HepG2 (cell line): ENCODE measurements around the gene VPS52. TPM values are rescaled to one million over a fixed set of nuclear protein-coding genes. Genes with fewer than 3 reads are reported as not detected.

Experiments used
- ARHGAP35 ChIP-seq: sonication (generic); formaldehyde crosslinking; IDR thresholded peaks from 2 replicates; pipeline ENCODE4 v1.9.0; 2022; ENCODE audit warnings: mild to moderate bottlenecking, inconsistent platforms, moderate library complexity, missing genetic modification reagents, borderline replicate concordance
- ATF6 ChIP-seq: sonication (generic); formaldehyde crosslinking; conservative IDR thresholded peaks from 2 replicates; pipeline ENCODE4 v1.4.0; 2020; ENCODE audit warnings: missing genetic modification reagents
- DPF2 ChIP-seq: sonication (generic); formaldehyde crosslinking; IDR thresholded peaks from 2 replicates; pipeline ENCODE4 v1.4.0; 2020; ENCODE audit warnings: mild to moderate bottlenecking, low read depth, missing genetic modification reagents, borderline replicate concordance
- EED ChIP-seq: sonication (generic); formaldehyde crosslinking; IDR thresholded peaks from 2 replicates; pipeline ENCODE4 v1.5.0; 2020; ENCODE audit warnings: mild to moderate bottlenecking, missing genetic modification reagents
- HOXA5 ChIP-seq: sonication (generic); formaldehyde crosslinking; IDR thresholded peaks from 2 replicates; pipeline ENCODE4 v1.4.0; 2020; ENCODE audit warnings: missing genetic modification reagents
- NFIB ChIP-seq: sonication (generic); formaldehyde crosslinking; IDR thresholded peaks from 2 replicates; pipeline ENCODE4 v1.9.0; 2021; ENCODE audit warnings: missing genetic modification reagents, mild to moderate bottlenecking, borderline replicate concordance
- PHF5A ChIP-seq: IDR thresholded peaks from one replicate; pipeline ENCODE4 v1.6.1; 2018; ENCODE audit warnings: low read depth, missing genetic modification reagents; ENCODE audit not compliant: unreplicated experiment
- PHF8 ChIP-seq: sonication (generic); formaldehyde crosslinking; IDR thresholded peaks from 2 replicates; pipeline ENCODE4 v1.5.0; 2020; ENCODE audit warnings: missing genetic modification reagents
- POLR2AphosphoS2 ChIP-seq: IDR thresholded peaks from 2 replicates; pipeline ENCODE4 v1.6.1; 2011; ENCODE audit warnings: low read depth, low read length, improper control_type of control experiment
- PPARG ChIP-seq: conservative IDR thresholded peaks from 2 replicates; pipeline ENCODE4 v1.6.1; 2016; ENCODE audit warnings: missing biosample characterization, missing genetic modification reagents
- RELA ChIP-seq: sonication (generic); formaldehyde crosslinking; IDR thresholded peaks from 2 replicates; pipeline ENCODE4 v1.4.0; 2020; ENCODE audit warnings: missing genetic modification reagents
- SOX13 ChIP-seq, 3 experiments: fragments of 450-650 bp in 1 of 3; sonication (generic) in 1 of 3; formaldehyde crosslinking in 1 of 3; IDR thresholded peaks in 2 of 3; conservative IDR thresholded peaks in 1 of 3; 2 replicates each; pipeline versions ENCODE4 v1.5.0 to v1.6.1; 2016 to 2020; ENCODE audit warnings: antibody characterized with exemption in 1 of 3, mild to moderate bottlenecking in 1 of 3, missing compliant biosample characterization in 1 of 3, missing genetic modification reagents in 1 of 3, moderate library complexity in 1 of 3
- TCF7 ChIP-seq: sonication (generic); IDR thresholded peaks from 2 replicates; pipeline ENCODE4 v1.6.1; 2016; ENCODE audit warnings: antibody characterized with exemption, low read depth
- TEAD3 ChIP-seq: optimal IDR thresholded peaks from 2 replicates; pipeline ENCODE3; 2016; ENCODE audit warnings: borderline replicate concordance
- ZBTB10 ChIP-seq: sonication (generic); formaldehyde crosslinking; IDR thresholded peaks from 2 replicates; pipeline ENCODE4 v1.4.0; 2020; ENCODE audit warnings: missing genetic modification reagents, borderline replicate concordance
- ZNF160 ChIP-seq: sonication (generic); formaldehyde crosslinking; IDR thresholded peaks from 2 replicates; pipeline ENCODE4 v1.8.0; 2022; ENCODE audit warnings: mild to moderate bottlenecking, inconsistent platforms, missing genetic modification reagents
- ZNF17 ChIP-seq: sonication (generic); formaldehyde crosslinking; IDR thresholded peaks from 2 replicates; pipeline ENCODE4 v1.5.0; 2020; ENCODE audit warnings: mild to moderate bottlenecking, missing genetic modification reagents
- ZNF224 ChIP-seq: sonication (generic); formaldehyde crosslinking; IDR thresholded peaks from 2 replicates; pipeline ENCODE4 v1.5.0; 2020; ENCODE audit warnings: mild to moderate bottlenecking, missing genetic modification reagents
- ZNF354B ChIP-seq: sonication (generic); formaldehyde crosslinking; IDR thresholded peaks from 2 replicates; pipeline ENCODE4 v1.8.0; 2022; ENCODE audit warnings: mild to moderate bottlenecking, missing genetic modification reagents
- ZNF563 ChIP-seq: sonication (generic); formaldehyde crosslinking; IDR thresholded peaks from 2 replicates; pipeline ENCODE4 v1.8.0; 2022; ENCODE audit warnings: mild to moderate bottlenecking, moderate library complexity, missing genetic modification reagents
- ZNF616 ChIP-seq: sonication (generic); formaldehyde crosslinking; IDR thresholded peaks from 2 replicates; pipeline ENCODE4 v1.5.0; 2020; ENCODE audit warnings: low read depth, mild to moderate bottlenecking, missing genetic modification reagents
- ZNF644 ChIP-seq: IDR thresholded peaks from 2 replicates; pipeline ENCODE4 v1.6.1; 2016; ENCODE audit warnings: low read depth
- ZNF660 ChIP-seq: sonication (generic); formaldehyde crosslinking; IDR thresholded peaks from 2 replicates; pipeline ENCODE4 v1.5.1; 2020; ENCODE audit warnings: mild to moderate bottlenecking, low read depth, missing genetic modification reagents, borderline replicate concordance
- ZNF737 ChIP-seq: sonication (generic); formaldehyde crosslinking; IDR thresholded peaks from 2 replicates; pipeline ENCODE4 v1.5.0; 2020; ENCODE audit warnings: missing genetic modification reagents, mild to moderate bottlenecking, borderline replicate concordance
- ZNF766 ChIP-seq: sonication (generic); formaldehyde crosslinking; IDR thresholded peaks from 2 replicates; pipeline ENCODE4 v1.5.0; 2020; ENCODE audit warnings: missing genetic modification reagents, borderline replicate concordance
- ZNF788 ChIP-seq: sonication (generic); formaldehyde crosslinking; IDR thresholded peaks from 2 replicates; pipeline ENCODE4 v1.5.0; 2020; ENCODE audit warnings: mild to moderate bottlenecking, missing genetic modification reagents, borderline replicate concordance
- polyA plus RNA-seq, 8 experiments: library from polyadenylated mRNA; depleted of rRNA in 3 of 8; stranded (reverse) in 7 of 8; unstranded in 1 of 8; fragments of >200 nt; fragmentation: Illumina TruSeq in 4 of 8; extraction: Trizol in 4 of 8; gene quantifications; 2 replicates each; pipeline versions ENCODE4 v1.2.1 to v1.2.3, GENCODE V29; 2011 to 2016; ENCODE audit warnings: low read depth in 4 of 8, missing spikeins in 1 of 8, mixed read lengths in 1 of 8; ENCODE audit not compliant: insufficient read depth in 1 of 8
- total RNA-seq, 5 experiments: library from RNA; depleted of rRNA; stranded (reverse); fragments of >200 nt; fragmentation: Illumina TruSeq; extraction: Trizol; gene quantifications; 2 replicates each; pipeline ENCODE4 v1.2.3, GENCODE V29; 2016; ENCODE audit warnings: low read depth in 1 of 5

Gene VPS52
- total and polyA plus RNA-seq, 2 of the 13 experiments (the other 11 are each of a cell fraction or from before 2014, with no cell fraction given): 48.9 to 85.5 TPM

GRCh38 chr6:33289784-33290315, 18.2 kb upstream of the VPS52 start (continued):
- TF ChIP-seq ZBTB10 (CRISPR knock-in tag): no peak
- 0 out of 2 replicates have a peak, but pooled peaks have one; percentile 8 for TF ChIP-seq ZNF563
- TF ChIP-seq PHF8 (CRISPR knock-in tag): no peak
- TF ChIP-seq ARHGAP35 (CRISPR knock-in tag): no peak
- no peak for TF ChIP-seq ZNF17 (CRISPR knock-in tag)
- 0 out of 2 replicates have a peak, but pooled peaks have one; percentile 42 for TF ChIP-seq ZNF160 (CRISPR knock-in tag)
- TF ChIP-seq ZNF788 (CRISPR knock-in tag): 0 out of 2 replicates have a peak, but pooled peaks have one; percentile 27
- TF ChIP-seq ZNF224: no peak
- no peak for TF ChIP-seq PPARG (CRISPR knock-in tag)
- no peak for TF ChIP-seq ZNF644 (CRISPR knock-in tag)
- TF ChIP-seq ZNF660 (CRISPR knock-in tag): 0 out of 2 replicates have a peak, but pooled peaks have one; percentile 52
- no peak for TF ChIP-seq NFIB (CRISPR knock-in tag)
- no peak for TF ChIP-seq DPF2 (CRISPR knock-in tag)
- no peak for TF ChIP-seq POLR2AphosphoS2
- no peak for TF ChIP-seq ZNF616
- no peak for TF ChIP-seq ZNF354B (CRISPR knock-in tag)
- no peak for TF ChIP-seq EED (CRISPR knock-in tag)
- TF ChIP-seq ATF6 (CRISPR knock-in tag): no peak
- no peak for TF ChIP-seq SOX13 (IDR thresholded peaks at IDR 0.05)
- 0 out of 4 replicates have a peak, but pooled peaks of 1 of the 2 experiments have one; percentile 15 for TF ChIP-seq SOX13 (CRISPR knock-in tag; conservative IDR thresholded peaks at IDR 0.05 in 1 of 2, IDR thresholded peaks at IDR 0.05 in 1 of 2)
- no peak for TF ChIP-seq TEAD3 (CRISPR knock-in tag)
- TF ChIP-seq ZNF737 (CRISPR knock-in tag): peak; percentile 82; the same call in 1 of the 2 replicates
- TF ChIP-seq PHF5A (CRISPR knock-in tag): no peak
- TF ChIP-seq RELA (CRISPR knock-in tag): no peak
- no peak; the same call in 1 of the 2 replicates for TF ChIP-seq ZNF766 (CRISPR knock-in tag)
- no peak for TF ChIP-seq TCF7
- TF ChIP-seq HOXA5 (CRISPR knock-in tag): no peak
